Mucosa of descending colon (tissue), 3 donors: ENCODE data around the gene GOLGA5. TPM values are rescaled to one million over a fixed set of nuclear protein-coding genes. Genes with fewer than 3 reads are reported as not detected.

ENCODE experiments used
- ATAC-seq: fragments of 200-7000 bp; cut with Tn5 transposase; one replicate; pipeline ENCODE4 v1.9.1; 2020; ENCODE audit warnings: mild to moderate bottlenecking, moderate library complexity
- DNase-seq, 3 donors: peaks; one replicate each; pipeline ENCODE4 v3.0.0-alpha.2; 2020
- H3K36me3 ChIP-seq: fragments of 200-600 bp; one replicate; pipeline ENCODE4 v1.8.0; 2021; ENCODE audit warnings: low read depth, mild to moderate bottlenecking
- H3K4me1 ChIP-seq: fragments of 200-600 bp; one replicate; pipeline ENCODE4 v1.8.0; 2021; ENCODE audit warnings: low read depth, mild to moderate bottlenecking
- H3K4me3 ChIP-seq: fragments of 200-600 bp; one replicate; pipeline ENCODE4 v1.8.0; 2021; ENCODE audit warnings: mild to moderate bottlenecking
- H3K9me3 ChIP-seq: fragments of 200-600 bp; one replicate; pipeline ENCODE4 v1.8.0; 2021; ENCODE audit warnings: mild to moderate bottlenecking
- CTCF ChIP-seq: fragments of 200-600 bp; IDR thresholded peaks from one replicate; pipeline ENCODE4 v1.8.0; 2022; ENCODE audit warnings: antibody characterized with exemption, mild to moderate bottlenecking
- intact Hi-C, 2 donors: fragments of 100-400 bp; cut with DNase I in 1 of 2; cut with micrococcal nuclease in 1 of 2; formaldehyde crosslinking; loops; one replicate each; pipeline versions ENCODE4 v1.11.0 to v1.11.1; 2022; cut with DNase I, micrococcal nuclease
- total RNA-seq, 3 donors: library from RNA; stranded (reverse); fragmentation: NEBNext Ultra II Directional in 2 of 3; extraction: Animal tissue kit (Norgen Biotek cat#: 25700) in 2 of 3; gene quantifications; one replicate each; pipeline versions ENCODE4 v1.2.1 to v1.2.4, GENCODE V29; 2021 to 2023
- donor health status: DM: no; HTN: no; CAD: no; lungs with moderate emphysema.
- donor health status: DM: no; HTN: no; CAD: no.
- donor health status: DM: no; HTN: yes; CAD: no.

GOLGA5 gene
- total RNA-seq, 3 donors from 2014 or later: 33.8 to 40.0 (median 39.2) TPM

DNA sequence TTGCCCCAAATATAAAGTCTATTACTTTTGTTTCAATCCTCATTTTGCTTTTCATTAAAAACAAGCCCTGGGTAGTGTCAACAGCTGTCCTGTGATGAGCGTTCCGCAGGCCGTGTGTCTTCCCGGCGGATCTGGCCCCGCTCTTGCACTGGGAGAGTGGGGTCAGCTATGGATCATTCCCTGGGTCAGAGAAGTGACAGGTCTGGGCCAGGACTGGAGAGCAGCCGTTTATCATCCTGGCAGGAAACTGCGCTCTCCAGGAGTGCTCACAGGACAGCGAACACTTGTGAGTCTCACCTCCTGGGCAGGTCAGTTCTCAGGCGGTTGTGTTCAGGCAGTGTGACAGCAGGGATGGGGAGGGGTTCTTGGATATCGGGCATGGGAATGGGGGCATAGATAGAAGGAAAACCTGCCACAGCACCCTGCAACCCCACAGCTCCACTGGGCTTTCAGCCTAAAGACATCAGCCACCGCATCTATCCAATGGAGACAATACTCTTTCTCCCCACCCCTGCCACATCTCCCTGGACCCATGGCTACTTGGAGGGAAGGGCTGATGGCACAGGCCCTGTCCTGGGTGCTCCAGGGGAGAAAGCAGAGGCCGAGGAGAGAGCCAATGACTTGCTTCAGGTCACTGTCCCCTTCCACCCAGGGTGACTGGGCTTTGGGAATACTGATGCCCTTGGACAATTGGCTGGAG is 81.0 kb downstream of the GOLGA5 start:
- Histone ChIP-seq H3K36me3 (no peaks in the 10 kb centered on the region), H3K4me1 (no peaks in the 10 kb centered on the region), H3K9me3 (no peaks in the 10 kb centered on the region), H3K4me3 (no peak overlapping the region)
- intact Hi-C loops: no loop called here
- no peak for ATAC-seq
- no peak for TF ChIP-seq CTCF
- DNase-seq: no peak

DNA sequence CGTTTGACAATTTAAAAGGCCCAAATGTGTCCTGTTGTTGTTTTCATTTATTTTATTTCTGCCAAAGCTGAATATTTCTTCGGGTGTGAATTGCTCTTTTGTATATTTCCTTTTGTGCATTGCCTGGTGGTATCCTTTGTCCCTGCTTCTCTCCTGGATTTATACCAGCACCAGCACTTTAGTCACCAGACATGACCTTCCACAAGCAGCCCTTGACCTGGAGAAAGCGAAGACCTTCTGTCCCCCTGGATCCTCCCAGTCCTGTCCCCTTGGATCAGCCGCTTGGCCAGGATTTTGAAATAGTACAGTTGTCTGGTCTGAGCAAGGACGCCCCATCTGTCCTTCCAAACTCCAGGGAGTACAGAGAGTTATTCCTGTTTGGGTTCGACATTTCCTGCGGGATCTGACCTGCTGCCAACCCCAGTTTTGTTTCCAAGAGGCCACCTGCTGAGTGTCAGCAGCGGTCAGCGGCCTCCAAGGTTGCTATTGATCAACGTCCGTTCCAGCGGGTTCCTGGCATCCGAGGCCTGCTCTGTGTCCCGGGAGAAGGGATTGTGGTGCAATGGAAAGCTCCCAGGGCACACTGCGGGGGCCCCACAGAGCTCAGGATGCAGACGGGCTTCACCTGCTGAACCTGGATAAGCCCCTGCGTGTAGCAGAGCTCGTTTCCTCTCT is 83.8 kb downstream of the GOLGA5 start:
- ATAC-seq (peak; percentile 19), DNase-seq (peak in 1 of 3 donors; percentile 3)
- Histone ChIP-seq H3K36me3 (no peaks in the 10 kb centered on the region), H3K4me3 (no peak overlapping the region), H3K9me3 (no peaks in the 10 kb centered on the region), H3K4me1 (no peaks in the 10 kb centered on the region)
- intact Hi-C loops: no loop called here
- TF ChIP-seq CTCF: no peak

DNA sequence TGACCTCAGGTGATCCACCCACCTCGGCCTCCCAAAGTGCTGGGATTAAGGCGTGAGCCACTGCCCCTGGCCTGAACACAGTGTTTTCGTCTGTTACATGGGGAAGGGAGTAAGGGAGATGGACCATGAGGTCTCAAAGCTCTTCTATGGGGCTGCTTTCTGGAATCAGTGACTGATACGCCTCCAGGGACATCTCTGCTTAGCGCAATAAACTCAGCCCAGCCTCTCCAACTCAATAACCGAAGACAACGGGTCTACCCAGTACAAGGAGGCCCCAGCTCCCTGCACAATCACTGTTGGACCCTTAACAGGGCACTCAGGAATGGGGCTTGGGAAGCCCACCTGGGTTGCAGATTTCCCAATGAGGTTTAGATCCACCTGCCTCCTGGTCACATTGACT is 86.2 kb downstream of the GOLGA5 start:
- H3K36me3 ChIP-seq: no peaks in the 10 kb centered on the region
- no peak overlapping the region for H3K4me3 ChIP-seq
- DNase-seq: no peak
- no peak for TF ChIP-seq CTCF
- no peak for ATAC-seq
- no peaks in the 10 kb centered on the region for H3K9me3 ChIP-seq
- intact Hi-C loops: no loop called here
- no peaks in the 10 kb centered on the region for H3K4me1 ChIP-seq

- DNase-seq: peak in 1 of 3 donors; percentile 11
- no peaks in the 10 kb centered on the region for H3K9me3 ChIP-seq
- H3K4me3 ChIP-seq: no peak overlapping the region
- ATAC-seq: no peak
- no peaks in the 10 kb centered on the region for H3K36me3 ChIP-seq
- intact Hi-C loops: no loop called here
- no peaks in the 10 kb centered on the region for H3K4me1 ChIP-seq
- no peak for TF ChIP-seq CTCF
These were observed 86.7 kb downstream of the GOLGA5 start for GRCh38 chr14:92880851-92881250.

- DNase-seq (no peak), ATAC-seq (no peak)
- no peak for TF ChIP-seq CTCF
- intact Hi-C loops: no loop called here
- Histone ChIP-seq H3K4me3 (no peak overlapping the region), H3K36me3 (no peaks in the 10 kb centered on the region), H3K4me1 (no peaks in the 10 kb centered on the region), H3K9me3 (no peaks in the 10 kb centered on the region)
These were observed 89.0 kb downstream of the GOLGA5 start for GRCh38 chr14:92883066-92883465.
